GM12892 (cell line): ENCODE measurements around the gene MGLL.

Source experiments
- DNase-seq: peaks from one replicate; pipeline ENCODE4 v3.0.0; 2011; ENCODE audit not compliant: insufficient read length
- FAIRE-seq: peaks from 2 replicates; lab custom pipeline; 2011; peaks lifted over from hg19 to GRCh38; lab: Jason Lieb, UNC
- POLR2A ChIP-seq: IDR thresholded peaks from 2 replicates; pipeline ENCODE4 v1.6.1; 2011; ENCODE audit warnings: low read depth, low read length, control low read depth
- POLR2AphosphoS5 ChIP-seq: IDR thresholded peaks from 2 replicates; pipeline ENCODE4 v1.6.1; 2011; ENCODE audit warnings: low read depth, low read length, control low read depth
- TAF1 ChIP-seq: IDR thresholded peaks from 2 replicates; pipeline ENCODE4 v1.6.1; 2011; ENCODE audit warnings: low read depth, mild to moderate bottlenecking, control low read depth, low read length, borderline replicate concordance

The MGLL gene

DNA sequence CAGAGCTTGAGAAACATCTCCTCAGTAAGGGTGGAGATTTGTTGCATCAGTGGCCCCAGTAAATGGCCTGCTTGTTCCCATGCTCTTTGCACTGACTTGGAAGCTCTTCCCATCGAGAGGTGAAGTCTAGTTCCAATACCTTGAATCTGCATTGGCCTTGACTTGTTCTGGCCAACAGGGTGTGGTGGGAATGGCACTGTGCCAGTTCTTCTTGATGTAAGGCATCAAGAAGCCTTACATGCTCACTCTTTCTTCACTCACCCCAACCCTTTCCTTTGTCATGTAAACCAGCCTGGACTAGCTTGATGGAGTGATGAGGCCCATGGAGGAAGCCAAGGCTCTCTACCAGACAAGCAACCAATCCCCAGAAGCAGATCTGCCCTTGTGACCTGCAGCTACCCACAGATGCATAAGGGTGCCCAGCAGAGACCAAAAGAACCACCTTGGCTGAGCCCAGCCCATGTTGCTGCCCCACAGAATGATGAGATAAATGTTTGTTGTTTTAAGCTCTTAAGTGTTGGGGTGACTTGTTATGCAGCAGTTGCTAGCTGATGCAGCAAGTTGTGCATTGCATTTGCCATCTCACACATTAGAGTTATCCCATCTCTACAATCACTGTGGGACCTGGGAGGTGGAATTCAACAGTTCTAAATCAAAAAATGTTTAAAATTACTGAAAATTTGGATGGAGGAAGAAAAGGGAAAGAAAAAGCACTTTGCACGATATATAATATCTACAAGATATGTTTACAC is 11.1 kb upstream of the MGLL start:
- TF ChIP-seq POLR2AphosphoS5, result no peak
- DNase-seq (no peak), FAIRE-seq (no peak)

DNA sequence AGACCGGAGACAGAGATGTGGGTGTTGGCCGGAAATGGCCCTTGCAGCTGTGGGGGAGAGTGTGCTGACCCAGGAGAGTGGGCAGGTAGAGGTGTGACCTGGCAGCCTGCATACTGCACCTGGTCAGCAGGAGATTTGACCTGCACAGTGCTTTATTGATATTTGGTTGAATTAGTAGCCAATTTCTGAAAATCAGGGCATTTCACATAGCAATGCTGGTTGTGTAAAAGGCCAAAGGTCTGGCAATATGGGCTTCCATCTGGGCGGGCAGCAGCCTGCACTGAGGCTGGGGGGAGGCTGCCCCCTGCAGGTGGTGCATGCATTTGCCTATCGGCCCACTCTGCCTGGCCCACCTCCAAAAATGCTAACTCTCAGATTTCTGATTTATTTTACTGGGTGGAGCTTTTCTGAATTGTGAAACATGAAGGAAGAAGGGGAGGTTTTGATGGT is 9.4 kb upstream of the MGLL start:
- FAIRE-seq, result no peak
- TF ChIP-seq TAF1 (no peak), POLR2A (no peak), POLR2AphosphoS5 (no peak)
- no peak for DNase-seq

DNA sequence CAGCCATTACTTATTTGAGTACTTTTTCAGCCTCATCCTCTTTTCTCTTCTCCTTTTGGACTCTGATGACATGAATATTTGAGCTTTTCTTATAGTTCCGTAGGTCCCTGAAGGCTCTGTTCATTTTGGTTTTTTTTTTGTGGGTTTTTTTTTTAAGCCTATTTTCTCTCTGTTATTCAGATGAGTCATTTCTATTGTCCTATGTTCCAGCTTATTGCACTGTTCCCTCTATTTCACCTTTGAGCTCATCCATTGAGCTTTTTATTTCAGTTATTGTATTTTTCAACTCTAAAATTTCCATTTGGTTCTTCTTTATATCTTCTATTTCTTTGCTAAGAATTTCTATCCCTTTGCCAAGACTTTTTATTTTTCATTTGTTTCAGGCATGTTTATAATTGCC is 7.2 kb upstream of the MGLL start:
- DNase-seq (no peak), FAIRE-seq (no peak)
- no peak for TF ChIP-seq TAF1
- no peak for TF ChIP-seq POLR2AphosphoS5
- no peak for TF ChIP-seq POLR2A

- DNase-seq (no peak), FAIRE-seq (no peak)
Measured at GRCh38 chr3:127827808-127828207, 5.5 kb upstream of the MGLL start.

DNA sequence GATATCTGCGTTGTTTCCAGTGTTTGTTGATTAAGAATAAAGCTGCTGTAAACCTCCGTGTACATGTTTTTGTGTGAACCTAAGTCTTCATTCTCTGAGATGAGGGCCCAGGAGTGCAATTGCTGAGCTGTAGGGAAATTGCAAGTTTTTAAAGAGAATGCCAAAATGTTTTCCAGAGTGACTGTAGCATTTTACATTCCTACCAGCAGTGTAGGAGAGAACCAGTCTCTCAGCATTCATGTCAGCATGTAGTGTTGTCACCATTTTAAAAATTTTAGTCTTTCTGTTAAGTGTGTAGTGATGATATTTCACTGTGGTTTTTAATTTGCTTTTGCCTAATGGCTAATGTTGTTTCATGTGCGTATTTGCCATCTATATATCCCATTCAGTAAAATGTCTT is 3.4 kb upstream of the MGLL start:
- DNase-seq (no peak), FAIRE-seq (peak; percentile 56)
- TF ChIP-seq POLR2A (no peak), TAF1 (no peak), POLR2AphosphoS5 (no peak)

More at GRCh38 chr3:127827808-127828207, 5.5 kb upstream of the MGLL start:
- TF ChIP-seq POLR2AphosphoS5 (no peak), POLR2A (no peak), TAF1 (no peak)

GRCh38 chr3:127824151-127824825 is 2.0 kb upstream of the MGLL start:
- FAIRE-seq (no peak), DNase-seq (no peak)
- TF ChIP-seq TAF1 (no peak), POLR2AphosphoS5 (no peak), POLR2A (no peak)

GRCh38 chr3:127823426-127823857 is 1.1 kb upstream of the MGLL start:
- FAIRE-seq (no peak), DNase-seq (no peak)
- TF ChIP-seq TAF1 (no peak), POLR2AphosphoS5 (no peak)

DNA sequence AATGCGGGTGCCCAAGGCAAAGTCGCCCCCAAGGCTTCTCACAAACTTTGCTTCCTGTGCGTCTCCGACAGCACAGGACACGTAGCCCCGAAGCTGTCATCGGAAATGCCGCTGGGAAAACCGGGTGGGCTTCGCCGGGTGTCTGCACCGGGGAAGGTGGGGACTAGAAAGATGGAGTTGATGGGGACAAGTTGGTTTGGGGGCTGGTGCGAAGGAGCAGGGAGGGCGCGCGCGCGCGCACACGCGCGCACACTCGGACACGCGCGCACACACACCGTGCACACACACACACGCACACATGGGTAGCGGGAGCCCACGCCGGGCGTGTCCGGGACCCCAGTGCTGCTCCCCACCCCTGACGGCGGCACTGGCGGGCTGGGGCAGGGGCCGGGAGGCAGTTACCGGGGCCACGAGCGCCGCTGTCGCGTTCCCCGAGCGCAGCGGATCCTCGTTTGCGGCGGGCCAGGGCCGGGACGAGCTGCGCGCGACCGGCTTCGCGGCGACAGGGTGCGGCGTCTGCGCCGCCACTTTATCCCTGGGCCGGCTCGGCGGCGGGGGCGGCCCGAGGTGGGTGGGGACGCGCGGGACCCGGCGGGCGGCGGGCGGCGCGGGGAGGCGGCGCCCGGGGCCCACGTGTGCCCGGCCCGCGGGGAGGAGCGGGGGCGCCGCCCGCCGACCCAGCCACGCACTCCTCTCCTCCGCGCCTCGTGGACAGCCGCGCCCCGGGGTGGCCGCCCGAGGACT is 539 bp upstream of the MGLL start:
- DNase-seq, result peak; percentile 47
- peak; percentile 94 for FAIRE-seq
- TF ChIP-seq TAF1 (no peak), POLR2A (peak; percentile 30; the same call in 1 of the 2 replicates), POLR2AphosphoS5 (peak; percentile 39; the same call in 1 of the 2 replicates)

GRCh38 chr3:127821394-127821793 is 921 bp downstream of the MGLL start:
- no peak for TF ChIP-seq TAF1
- TF ChIP-seq POLR2A, result peak; percentile 35; the same call in 1 of the 2 replicates
- no peak for DNase-seq
- peak; percentile 50 for FAIRE-seq

GRCh38 chr3:127820826-127821313 is 1.4 kb downstream of the MGLL start:
- no peak for TF ChIP-seq TAF1
- no peak for TF ChIP-seq POLR2A
- no peak for TF ChIP-seq POLR2AphosphoS5
- FAIRE-seq (peak; percentile 72), DNase-seq (no peak)

DNA sequence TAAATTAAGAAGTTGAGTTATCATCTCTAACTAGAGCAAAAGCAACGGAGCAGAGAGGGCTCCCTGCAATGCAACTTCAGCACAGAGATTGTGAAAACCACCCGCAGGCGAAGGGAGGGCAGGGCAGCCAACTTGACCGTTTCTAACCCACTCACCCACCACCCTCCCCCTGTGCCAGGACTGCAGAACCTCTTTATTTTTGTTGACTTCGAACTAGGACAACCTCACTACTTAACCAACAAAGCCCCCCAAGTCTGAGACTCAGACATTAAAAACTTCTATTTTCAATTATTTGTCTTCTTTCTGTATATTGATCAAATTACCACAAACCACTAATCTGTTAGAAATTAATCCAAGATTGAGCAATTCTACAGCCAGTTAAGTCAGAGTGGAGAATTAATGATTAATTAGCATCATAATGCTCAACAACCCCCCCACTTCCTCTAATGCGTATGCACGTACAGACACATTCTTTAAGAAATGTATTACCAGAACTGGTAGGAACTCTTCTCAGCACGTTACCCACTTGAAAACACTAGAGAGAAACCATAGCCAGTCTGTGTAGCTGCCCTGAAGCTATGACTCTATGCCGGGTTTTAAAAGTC is 2.0 kb downstream of the MGLL start:
- no peak for TF ChIP-seq POLR2A
- TF ChIP-seq TAF1, result no peak
- FAIRE-seq (peak; percentile 75), DNase-seq (no peak)
